ENCODE measurements around the gene ABL1.

DNA sequence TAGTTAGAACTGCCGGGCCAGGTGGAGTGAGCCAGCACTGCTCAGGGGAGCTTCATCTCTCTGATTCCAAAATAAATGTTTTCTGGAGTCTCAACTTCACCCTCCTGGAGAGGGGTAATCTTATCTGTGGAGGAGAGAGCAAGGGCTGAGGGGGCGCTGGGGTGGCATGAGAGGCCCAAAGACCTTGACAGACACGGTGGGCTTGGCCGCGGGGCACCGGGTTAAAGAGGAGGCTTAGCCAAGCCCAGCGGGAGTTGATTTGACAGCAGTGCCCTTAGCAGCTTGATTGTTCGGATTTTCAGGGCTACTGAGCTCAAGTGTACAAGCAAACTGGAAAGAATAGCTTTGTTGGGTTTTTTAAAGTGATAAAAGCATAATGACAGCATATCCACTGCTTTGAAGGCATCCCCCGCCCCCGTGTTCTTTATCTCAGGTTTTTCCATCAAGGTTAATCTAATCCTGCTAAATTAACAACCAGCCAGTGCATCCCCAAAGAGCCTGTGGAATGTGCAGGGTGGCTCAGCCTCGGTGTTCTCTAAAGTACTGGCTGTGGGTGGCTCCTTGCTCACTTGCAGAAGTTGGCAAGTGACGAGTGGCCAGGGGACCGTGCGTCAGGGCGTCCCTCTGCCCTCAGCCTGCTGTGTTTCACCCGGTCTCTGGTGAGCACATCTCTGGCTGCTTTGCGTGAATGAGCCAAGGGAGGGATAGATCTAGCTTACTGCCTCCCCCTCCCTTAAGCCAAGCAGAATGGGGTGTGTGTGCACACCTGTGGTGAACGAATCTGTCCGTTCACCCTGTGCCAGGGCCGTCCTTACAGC lies 56.0 kb downstream of the ABL1 start:
- TF ChIP-seq, protein P1, sequence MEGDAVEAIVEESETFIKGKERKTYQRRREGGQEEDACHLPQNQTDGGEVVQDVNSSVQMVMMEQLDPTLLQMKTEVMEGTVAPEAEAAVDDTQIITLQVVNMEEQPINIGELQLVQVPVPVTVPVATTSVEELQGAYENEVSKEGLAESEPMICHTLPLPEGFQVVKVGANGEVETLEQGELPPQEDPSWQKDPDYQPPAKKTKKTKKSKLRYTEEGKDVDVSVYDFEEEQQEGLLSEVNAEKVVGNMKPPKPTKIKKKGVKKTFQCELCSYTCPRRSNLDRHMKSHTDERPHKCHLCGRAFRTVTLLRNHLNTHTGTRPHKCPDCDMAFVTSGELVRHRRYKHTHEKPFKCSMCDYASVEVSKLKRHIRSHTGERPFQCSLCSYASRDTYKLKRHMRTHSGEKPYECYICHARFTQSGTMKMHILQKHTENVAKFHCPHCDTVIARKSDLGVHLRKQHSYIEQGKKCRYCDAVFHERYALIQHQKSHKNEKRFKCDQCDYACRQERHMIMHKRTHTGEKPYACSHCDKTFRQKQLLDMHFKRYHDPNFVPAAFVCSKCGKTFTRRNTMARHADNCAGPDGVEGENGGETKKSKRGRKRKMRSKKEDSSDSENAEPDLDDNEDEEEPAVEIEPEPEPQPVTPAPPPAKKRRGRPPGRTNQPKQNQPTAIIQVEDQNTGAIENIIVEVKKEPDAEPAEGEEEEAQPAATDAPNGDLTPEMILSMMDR (IDR thresholded peaks at IDR 0.05): no peak
- no peak for TF ChIP-seq EP300 (IDR thresholded peaks at IDR 0.05)
- TF ChIP-seq POLR2AphosphoS5 (IDR thresholded peaks at IDR 0.05): no peak
- no peak for TF ChIP-seq POLR2A (IDR thresholded peaks at IDR 0.05; ENCODE audit: low read depth)
